ENCODE measurements around the gene TBX20. TPM values are rescaled to one million over a fixed set of nuclear protein-coding genes. Genes with fewer than 3 reads are reported as not detected.

Gene TBX20
- total and polyA plus RNA-seq, 9 of the 15 experiments (the other 6 are each of a cell fraction or from before 2014, with no cell fraction given): not detected

- intact Hi-C loops (cut with micrococcal nuclease): no loop called here
- no peak for TF ChIP-seq U2AF1 (optimal IDR thresholded peaks at IDR 0.05; ENCODE audit: low read depth, low read length)
- no peak for TF ChIP-seq POLR2H (tag; IDR thresholded peaks at IDR 0.05; ENCODE audit: low read depth)
- TF ChIP-seq FOXJ2 (tag; IDR thresholded peaks at IDR 0.05): no peak
- Histone ChIP-seq H3K4me2 (ENCODE audit: insufficient read depth, low read length) (no peak overlapping the region), H3K9me1 (ENCODE audit: control insufficient read depth, insufficient read depth, low read length) (no peaks in the 10 kb centered on the region), H3K4me3 (no peak overlapping the region), H3K4me1 (replicated peaks in 1 of 2; ENCODE audit: control insufficient read depth in 2 of 2, insufficient read depth in 2 of 2, low read length in 2 of 2) (peaks cover 0 to 22% of the 10 kb centered on the region in 2 experiments; a peak in 2 of 5 replicates), H3K27ac (ENCODE audit: extremely low read depth, low read depth, low read length) (no peak overlapping the region), H3K27me3 (ENCODE audit: control insufficient read depth in 2 of 2, insufficient read depth in 2 of 2, low read length in 2 of 2) (peaks cover 46 to 89% of the 10 kb centered on the region in 2 experiments), H3K79me2 (ENCODE audit: control insufficient read depth, insufficient read depth, low read length) (no peaks in the 10 kb centered on the region), H3K9me3 (replicated peaks; ENCODE audit: control insufficient read depth, insufficient read depth, low read depth, low read length) (no peaks in the 10 kb centered on the region), H3K36me3 (ENCODE audit: control insufficient read depth, insufficient read depth, low read length) (no peaks in the 10 kb centered on the region), H4K20me1 (replicated peaks; ENCODE audit: control insufficient read depth, insufficient read depth, low read length) (no peaks in the 10 kb centered on the region), H2AFZ (ENCODE audit: low read depth, low read length) (no peak overlapping the region), H3K9ac (ENCODE audit: insufficient read depth in 1 of 2, low read depth in 2 of 2, low read length in 2 of 2) (no peak overlapping the region)
- DNase-seq (ENCODE audit: extremely low read depth in 1 of 4, low spot score in 3 of 4) (no peak), ATAC-seq (no peak), FAIRE-seq (no peak)
- ChIA-PET POLR2A (no interaction called here), CTCF (ENCODE audit: low intra/inter-chr PET ratio) (no interaction called here)
- no TSS peak for BruUV-seq (replicated peaks)
- 21% methylated on average over 52 of the region's 69 CpGs for WGBS (ENCODE audit: insufficient coverage, low coverage, missing lambda C conversion rate)
- in situ Hi-C loops (cut with MboI): no loop called here
Observed at GRCh38 chr7:35257251-35258124, 3.6 kb upstream of the TBX20 start.

Data from K562 (cell line).